ENCODE measurements around the gene ACTN4.
A peak's percentile ranks its signal among the peaks of the same experiment; 100 is the strongest.

ACTN4 gene

GRCh38 chr19:38700350-38700901, 53.0 kb downstream of the ACTN4 start:
- no peak for TF ChIP-seq Cebpa-rat (IDR thresholded peaks at IDR 0.05)
- Histone ChIP-seq H3K4me3 (no peak overlapping the region), H4K20me1 (peaks cover 46 to 100% (median 78%) of the 10 kb centered on the region in 11 experiments), H3K27me3 (no peaks in the 10 kb centered on the region), H3K9me3 (replicated peaks in 1 of 11) (no peaks in the 10 kb centered on the region), H3K36me3 (peaks cover 60 to 96% (median 77%) of the 10 kb centered on the region in 11 experiments), H3K9ac (peak overlapping the region in 5 of 11 experiments; percentile 2 to 24 (median 16); a peak in 3 of 22 replicates), H3K4me2 (peak overlapping the region; percentile 51 to 92 (median 71); a peak in 19 of 22 replicates), H3K27ac (peak overlapping the region in 8 of 11 experiments; percentile 30 to 63 (median 38); a peak in 9 of 22 replicates), H3K4me1 (peaks cover 42 to 76% (median 74%) of the 10 kb centered on the region in 10 experiments)

GRCh38 chr19:38700902-38701454, 53.5 kb downstream of the ACTN4 start:
- Histone ChIP-seq H3K4me3 (no peak overlapping the region), H3K9ac (peak overlapping the region in 3 of 11 experiments; percentile 11 to 40 (median 24); a peak in 1 of 22 replicates), H3K36me3 (peaks cover 65 to 96% (median 83%) of the 10 kb centered on the region in 11 experiments), H4K20me1 (peaks cover 41 to 100% (median 73%) of the 10 kb centered on the region in 11 experiments), H3K4me1 (peaks cover 36 to 71% (median 69%) of the 10 kb centered on the region in 10 experiments), H3K27ac (peak overlapping the region in 4 of 11 experiments; percentile 10 to 63 (median 40); a peak in 5 of 22 replicates), H3K27me3 (no peaks in the 10 kb centered on the region), H3K9me3 (replicated peaks in 1 of 11) (no peaks in the 10 kb centered on the region), H3K4me2 (peak overlapping the region in 8 of 11 experiments; percentile 26 to 92 (median 70); a peak in 15 of 22 replicates)
- TF ChIP-seq Cebpa-rat (IDR thresholded peaks at IDR 0.05), result no peak

GRCh38 chr19:38701455-38702063, 54.1 kb downstream of the ACTN4 start:
- Histone ChIP-seq H4K20me1 (peaks cover 35 to 99% (median 67%) of the 10 kb centered on the region in 11 experiments), H3K27ac (peak overlapping the region in 7 of 11 experiments; percentile 3 to 63 (median 27); a peak in 6 of 22 replicates), H3K9me3 (replicated peaks in 1 of 11) (no peaks in the 10 kb centered on the region), H3K9ac (peak overlapping the region in 5 of 11 experiments; percentile 2 to 48 (median 40); a peak in 7 of 22 replicates), H3K36me3 (peaks cover 71 to 96% (median 84%) of the 10 kb centered on the region in 11 experiments), H3K27me3 (no peaks in the 10 kb centered on the region), H3K4me2 (peak overlapping the region in 8 of 11 experiments; percentile 26 to 92 (median 70); a peak in 15 of 22 replicates), H3K4me1 (peaks cover 34 to 65% (median 63%) of the 10 kb centered on the region in 10 experiments), H3K4me3 (no peak overlapping the region)
- TF ChIP-seq Cebpa-rat (IDR thresholded peaks at IDR 0.05), result no peak

GRCh38 chr19:38702278-38702677, 54.8 kb downstream of the ACTN4 start:
- H3K36me3 ChIP-seq, result peaks cover 71 to 96% (median 84%) of the 10 kb centered on the region in 11 experiments
- peaks cover 32 to 99% (median 68%) of the 10 kb centered on the region in 11 experiments for H4K20me1 ChIP-seq
- peak overlapping the region in 4 of 11 experiments; percentile 3 to 63 (median 36); a peak in 3 of 22 replicates for H3K27ac ChIP-seq

GRCh38 chr19:38703509-38703908, 56.1 kb downstream of the ACTN4 start:
- Histone ChIP-seq H3K9me3 (replicated peaks in 1 of 11) (no peaks in the 10 kb centered on the region), H3K4me3 (no peak overlapping the region), H3K27ac (0 out of 22 replicates have a peak overlapping the region, but pooled peaks of 1 of the 11 experiments have one; percentile 13), H4K20me1 (peaks cover 20 to 99% (median 63%) of the 10 kb centered on the region in 11 experiments; a peak in 21 of 22 replicates), H3K4me2 (no peak overlapping the region), H3K4me1 (peaks cover 18 to 54% (median 44%) of the 10 kb centered on the region in 10 experiments), H3K9ac (no peak overlapping the region), H3K27me3 (no peaks in the 10 kb centered on the region), H3K36me3 (peaks cover 83 to 96% (median 88%) of the 10 kb centered on the region in 11 experiments)
- no peak for TF ChIP-seq Cebpa-rat (IDR thresholded peaks at IDR 0.05)

More at GRCh38 chr19:38702278-38702677, 54.8 kb downstream of the ACTN4 start:
- H3K4me2 ChIP-seq, result peak overlapping the region in 7 of 11 experiments; percentile 58 to 92 (median 71); a peak in 14 of 22 replicates
- H3K9me3 ChIP-seq (replicated peaks in 1 of 11), result no peaks in the 10 kb centered on the region
- no peaks in the 10 kb centered on the region for H3K27me3 ChIP-seq
- no peak for TF ChIP-seq Cebpa-rat (IDR thresholded peaks at IDR 0.05)
- H3K4me1 ChIP-seq, result peaks cover 30 to 63% (median 56%) of the 10 kb centered on the region in 10 experiments
- no peak overlapping the region for H3K4me3 ChIP-seq
- peak overlapping the region in 5 of 11 experiments; percentile 2 to 41 (median 24); a peak in 7 of 22 replicates for H3K9ac ChIP-seq

- peaks cover 93 to 100% (median 96%) of the 10 kb centered on the region in 11 experiments for H3K36me3 ChIP-seq
- H3K27me3 ChIP-seq, result no peaks in the 10 kb centered on the region
- H3K27ac ChIP-seq, result no peak overlapping the region
Measured at GRCh38 chr19:38704488-38705026, 57.1 kb downstream of the ACTN4 start.

GRCh38 chr19:38705197-38706019, 58.0 kb downstream of the ACTN4 start:
- Histone ChIP-seq H3K27ac (0 out of 22 replicates have a peak overlapping the region, but pooled peaks of 1 of the 11 experiments have one; percentile 19), H3K4me3 (no peak overlapping the region), H3K4me2 (no peak overlapping the region)

More at GRCh38 chr19:38704488-38705026, 57.1 kb downstream of the ACTN4 start:
- H3K4me1 ChIP-seq, result peaks cover 7 to 44% (median 33%) of the 10 kb centered on the region in 10 experiments
- peak overlapping the region in 1 of 11 experiments; percentile 30; a peak in 1 of 22 replicates for H3K9ac ChIP-seq
- no peaks in the 10 kb centered on the region for H3K9me3 ChIP-seq (replicated peaks in 1 of 11)
- H3K4me2 ChIP-seq, result no peak overlapping the region
- no peak for TF ChIP-seq Cebpa-rat (IDR thresholded peaks at IDR 0.05)
- H3K4me3 ChIP-seq, result no peak overlapping the region
- peaks cover 10 to 99% (median 53%) of the 10 kb centered on the region in 11 experiments; a peak in 20 of 22 replicates for H4K20me1 ChIP-seq

More at GRCh38 chr19:38705197-38706019, 58.0 kb downstream of the ACTN4 start:
- H3K27me3 ChIP-seq, result no peaks in the 10 kb centered on the region
- H3K36me3 ChIP-seq, result peaks cover 95 to 100% (median 99%) of the 10 kb centered on the region in 11 experiments
- H3K9me3 ChIP-seq (replicated peaks in 1 of 11), result no peaks in the 10 kb centered on the region
- peak overlapping the region in 7 of 11 experiments; percentile 13 to 50 (median 30); a peak in 7 of 22 replicates for H3K9ac ChIP-seq
- TF ChIP-seq Cebpa-rat (IDR thresholded peaks at IDR 0.05), result no peak
- peaks cover 0 to 35% (median 25%) of the 10 kb centered on the region in 10 experiments; a peak in 16 of 20 replicates for H3K4me1 ChIP-seq
- H4K20me1 ChIP-seq, result peaks cover 1 to 99% (median 44%) of the 10 kb centered on the region in 11 experiments; a peak in 20 of 22 replicates

Data from BLaER1 treated with 17β-estradiol and CSF1 and Interleukin-3, amounts not matched to agents 10 nM and 100 nM (cell line).